ENCODE results near the gene C12orf54. TPM values are rescaled to one million over a fixed set of nuclear protein-coding genes. Genes with fewer than 3 reads are reported as not detected.
A peak's percentile ranks its signal among the peaks of the same experiment; 100 is the strongest.

C12orf54 gene
- total RNA-seq, 1 donor from 2014 or later: 0.53 TPM

DNA sequence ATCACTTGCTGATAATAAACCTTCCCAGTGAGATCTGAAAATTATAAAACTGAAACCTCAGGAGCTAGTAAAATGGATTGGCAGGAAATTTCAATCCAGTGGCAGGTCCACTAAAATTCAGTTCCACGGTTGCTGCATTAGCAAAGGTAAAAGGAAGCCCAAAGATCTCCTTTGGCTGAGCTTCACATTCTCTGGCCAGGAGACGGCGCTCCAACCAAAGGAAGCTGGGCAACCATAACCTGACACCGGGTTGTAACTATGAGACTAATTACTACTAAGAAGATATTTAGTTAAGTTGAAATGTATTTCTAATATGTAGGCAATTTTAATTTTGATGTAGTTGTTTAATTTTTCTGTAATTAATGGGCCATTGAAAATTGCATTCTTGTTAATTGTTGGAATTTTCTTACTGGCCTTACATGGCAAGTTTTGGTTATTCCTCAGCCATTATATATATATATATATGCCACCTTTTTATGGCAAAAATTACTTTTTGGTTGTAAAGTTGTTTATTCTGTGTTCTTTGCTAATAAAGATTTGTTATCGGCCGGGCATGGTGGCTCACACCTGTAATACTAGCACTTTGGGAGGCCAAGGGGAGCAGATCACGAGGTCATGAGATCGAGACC, 60.1 kb downstream of the C12orf54 start:
- no peak overlapping the region for H3K4me3 ChIP-seq
- TF ChIP-seq, protein P1, sequence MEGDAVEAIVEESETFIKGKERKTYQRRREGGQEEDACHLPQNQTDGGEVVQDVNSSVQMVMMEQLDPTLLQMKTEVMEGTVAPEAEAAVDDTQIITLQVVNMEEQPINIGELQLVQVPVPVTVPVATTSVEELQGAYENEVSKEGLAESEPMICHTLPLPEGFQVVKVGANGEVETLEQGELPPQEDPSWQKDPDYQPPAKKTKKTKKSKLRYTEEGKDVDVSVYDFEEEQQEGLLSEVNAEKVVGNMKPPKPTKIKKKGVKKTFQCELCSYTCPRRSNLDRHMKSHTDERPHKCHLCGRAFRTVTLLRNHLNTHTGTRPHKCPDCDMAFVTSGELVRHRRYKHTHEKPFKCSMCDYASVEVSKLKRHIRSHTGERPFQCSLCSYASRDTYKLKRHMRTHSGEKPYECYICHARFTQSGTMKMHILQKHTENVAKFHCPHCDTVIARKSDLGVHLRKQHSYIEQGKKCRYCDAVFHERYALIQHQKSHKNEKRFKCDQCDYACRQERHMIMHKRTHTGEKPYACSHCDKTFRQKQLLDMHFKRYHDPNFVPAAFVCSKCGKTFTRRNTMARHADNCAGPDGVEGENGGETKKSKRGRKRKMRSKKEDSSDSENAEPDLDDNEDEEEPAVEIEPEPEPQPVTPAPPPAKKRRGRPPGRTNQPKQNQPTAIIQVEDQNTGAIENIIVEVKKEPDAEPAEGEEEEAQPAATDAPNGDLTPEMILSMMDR (IDR thresholded peaks at IDR 0.05): peak; percentile 63
- intact Hi-C loops (cut with DNase I): loop anchor here (5.0 kb wide), 1 partner anchor 75 kb away; no protein-coding TSS in a partner anchor
- H3K36me3 ChIP-seq: no peaks in the 10 kb centered on the region
- no peaks in the 10 kb centered on the region for H3K9me3 ChIP-seq
- no peak overlapping the region for H3K27ac ChIP-seq
- peak; percentile 65 to 68 for ATAC-seq
- H3K27me3 ChIP-seq (ENCODE audit: low read depth): no peaks in the 10 kb centered on the region
- H3K4me1 ChIP-seq: no peaks in the 10 kb centered on the region
- DNase-seq: peak; percentile 62

DNA sequence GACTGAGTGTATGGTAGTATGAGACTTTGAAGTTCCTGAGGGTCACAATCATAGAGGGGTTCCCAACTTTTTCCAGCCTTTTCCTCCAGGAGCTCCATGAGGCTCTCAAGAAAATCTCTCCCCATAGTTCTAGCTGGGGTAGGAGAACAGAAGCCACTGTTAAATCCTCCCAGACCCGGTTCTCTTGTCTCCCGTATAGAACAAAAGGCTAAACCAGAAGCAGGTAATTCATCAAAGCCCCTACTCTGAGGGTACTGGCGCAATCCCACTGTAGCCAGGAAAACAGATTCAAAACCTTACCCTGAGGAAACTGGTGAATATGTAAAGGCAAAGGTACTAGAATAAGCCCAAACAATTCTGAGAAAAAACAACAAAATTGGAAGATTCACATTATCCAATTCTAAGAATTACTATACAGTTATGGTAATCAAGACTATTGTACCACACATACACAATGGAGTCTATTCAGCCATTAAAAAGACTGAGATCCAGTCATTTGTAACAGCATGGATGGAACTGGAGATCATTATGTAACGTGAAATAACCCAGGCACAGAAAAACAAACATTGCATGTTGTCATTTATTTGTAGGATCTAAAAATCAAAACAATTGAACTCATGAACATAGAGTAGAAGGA, 63.7 kb downstream of the C12orf54 start:
- intact Hi-C loops (cut with DNase I): no loop called here
- H3K9me3 ChIP-seq: no peaks in the 10 kb centered on the region
- no peaks in the 10 kb centered on the region for H3K36me3 ChIP-seq
- no peak for DNase-seq
- no peaks in the 10 kb centered on the region for H3K27me3 ChIP-seq (ENCODE audit: low read depth)
- H3K4me3 ChIP-seq: no peak overlapping the region
- H3K4me1 ChIP-seq: no peaks in the 10 kb centered on the region
- H3K27ac ChIP-seq: no peak overlapping the region
- no peak for ATAC-seq
- TF ChIP-seq, protein P1 (IDR thresholded peaks at IDR 0.05): no peak

Other genes starting within 250 kb of the C12orf54 start
- gene ZNF641, start 131.6 kb upstream of the C12orf54 start, total RNA-seq: 27.3 TPM
- gene ANP32D, start 9.9 kb upstream of the C12orf54 start, total RNA-seq: not detected
- gene OR8S1, start 43.1 kb downstream of the C12orf54 start, total RNA-seq: not detected
- gene LALBA, start 87.5 kb downstream of the C12orf54 start, total RNA-seq: not detected
- gene KANSL2, start 199.7 kb downstream of the C12orf54 start, total RNA-seq: 38.3 TPM
- 34.1 TPM for gene CCNT1, start 234.2 kb downstream of the C12orf54 start, total RNA-seq